ENCODE data around the gene FETUB.
"Not testable (repeated sequence)": the region's sequence is repeated elsewhere in the genome, so short reads cannot be mapped to it uniquely, and the experiment has no call there.

GRCh38 chr3:186686475-186686874 lies 46.3 kb downstream of the FETUB start:
- not testable (repeated sequence) for TF ChIP-seq RCOR1 (IDR thresholded peaks at IDR 0.05; ENCODE audit: insufficient replicate concordance, low read length); RFX5 (IDR thresholded peaks at IDR 0.05; ENCODE audit: low read depth, low read length); CTCF (conservative IDR thresholded peaks at IDR 0.05; ENCODE audit: low read depth, low read length); POLR2A (IDR thresholded peaks at IDR 0.05; ENCODE audit: low read depth, low read length); ELK1 (IDR thresholded peaks at IDR 0.05; ENCODE audit: borderline replicate concordance, low read depth, low read length)

Data from IMR-90 (cell line).